Neutrophil (primary cell): ENCODE results near the gene TFCP2.

Source experiments
- H3K27ac ChIP-seq: fragments of 200-600 bp; sonication (generic); 2 replicates; pipeline ENCODE4 v1.5.1; 2016; ENCODE audit warnings: mild to moderate bottlenecking, moderate library complexity
- H3K27me3 ChIP-seq: fragments of 200-600 bp; sonication (generic); 2 replicates; pipeline ENCODE4 v1.6.0; 2016; ENCODE audit warnings: mild to moderate bottlenecking
- H3K36me3 ChIP-seq: fragments of 200-600 bp; sonication (generic); 2 replicates; pipeline ENCODE4 v1.5.1; 2017
- H3K4me1 ChIP-seq, 2 experiments: fragments of 200-600 bp in 1 of 2; sonication (generic) in 1 of 2; 1 replicate in 1 of 2; 2 replicates in 1 of 2; pipeline versions ENCODE4 v1.5.1 to v1.6.1; 2013 to 2016; ENCODE audit warnings: low read depth in 1 of 2, low read length in 1 of 2, mild to moderate bottlenecking in 1 of 2, moderate library complexity in 1 of 2; ENCODE audit not compliant: control insufficient read depth in 1 of 2, insufficient read depth in 1 of 2
- H3K4me3 ChIP-seq, 2 experiments: fragments of 200-600 bp in 1 of 2; sonication (generic) in 1 of 2; 1 replicate in 1 of 2; 2 replicates in 1 of 2; pipeline ENCODE4 v1.5.1; 2013 to 2016; ENCODE audit warnings: low read depth in 1 of 2, low read length in 1 of 2, mild to moderate bottlenecking in 1 of 2, moderate library complexity in 1 of 2
- H3K9me3 ChIP-seq: fragments of 200-600 bp; sonication (generic); 2 replicates; pipeline ENCODE4 v1.5.1; 2016
- CTCF ChIP-seq: fragments of 200-600 bp; sonication (generic); IDR thresholded peaks from 2 replicates; pipeline ENCODE4 v1.5.1; 2016; ENCODE audit warnings: antibody characterized with exemption

The TFCP2 gene

GRCh38 chr12:51118706-51119105 lies 54.2 kb downstream of the TFCP2 start:
- H3K9me3 ChIP-seq = no peaks in the 10 kb centered on the region
- H3K27me3 ChIP-seq = no peaks in the 10 kb centered on the region
- no peak for TF ChIP-seq CTCF
- no peak overlapping the region for H3K4me3 ChIP-seq
- H3K36me3 ChIP-seq = peaks cover 35% of the 10 kb centered on the region
- H3K27ac ChIP-seq = no peak overlapping the region
- H3K4me1 ChIP-seq = no peaks in the 10 kb centered on the region

GRCh38 chr12:51115533-51115932 lies 57.4 kb downstream of the TFCP2 start:
- Histone ChIP-seq H3K27me3 (no peaks in the 10 kb centered on the region), H3K4me1 (no peaks in the 10 kb centered on the region), H3K4me3 (no peak overlapping the region), H3K27ac (no peak overlapping the region), H3K36me3 (peaks cover 52% of the 10 kb centered on the region), H3K9me3 (no peaks in the 10 kb centered on the region)
- TF ChIP-seq CTCF = no peak

GRCh38 chr12:51108136-51108535 lies 64.8 kb downstream of the TFCP2 start:
- Histone ChIP-seq H3K4me3 (no peak overlapping the region), H3K27me3 (no peaks in the 10 kb centered on the region), H3K36me3 (peaks cover 55% of the 10 kb centered on the region), H3K9me3 (no peaks in the 10 kb centered on the region), H3K4me1 (peaks cover 22 to 29% of the 10 kb centered on the region in 2 experiments), H3K27ac (peak overlapping the region; percentile 36)
- TF ChIP-seq CTCF = no peak

- peaks cover 22 to 28% of the 10 kb centered on the region in 2 experiments for H3K4me1 ChIP-seq
- TF ChIP-seq CTCF = no peak
- no peak overlapping the region for H3K4me3 ChIP-seq
- no peaks in the 10 kb centered on the region for H3K9me3 ChIP-seq
- H3K36me3 ChIP-seq = peaks cover 70% of the 10 kb centered on the region
- no peaks in the 10 kb centered on the region for H3K27me3 ChIP-seq
- H3K27ac ChIP-seq = no peak overlapping the region
These were observed 69.0 kb downstream of the TFCP2 start for GRCh38 chr12:51103977-51104376.

GRCh38 chr12:51098611-51099010 lies 74.3 kb downstream of the TFCP2 start:
- H3K9me3 ChIP-seq = no peaks in the 10 kb centered on the region
- no peak overlapping the region for H3K4me3 ChIP-seq
- H3K27ac ChIP-seq = no peak overlapping the region
- peaks cover 97% of the 10 kb centered on the region for H3K36me3 ChIP-seq
- no peak for TF ChIP-seq CTCF
- no peaks in the 10 kb centered on the region for H3K4me1 ChIP-seq
- H3K27me3 ChIP-seq = no peaks in the 10 kb centered on the region

- Histone ChIP-seq H3K4me1 (no peaks in the 10 kb centered on the region), H3K27ac (no peak overlapping the region), H3K9me3 (no peaks in the 10 kb centered on the region), H3K27me3 (no peaks in the 10 kb centered on the region), H3K36me3 (peaks cover 37% of the 10 kb centered on the region), H3K4me3 (no peak overlapping the region)
- TF ChIP-seq CTCF = no peak
These were observed 82.2 kb downstream of the TFCP2 start for GRCh38 chr12:51090705-51091229.
